Measurements from ENCODE around the gene ITPA. TPM values are rescaled to one million over a fixed set of nuclear protein-coding genes. Genes with fewer than 3 reads are reported as not detected.

ITPA gene
- 40.2 TPM for polyA plus RNA-seq (2013)

DNA sequence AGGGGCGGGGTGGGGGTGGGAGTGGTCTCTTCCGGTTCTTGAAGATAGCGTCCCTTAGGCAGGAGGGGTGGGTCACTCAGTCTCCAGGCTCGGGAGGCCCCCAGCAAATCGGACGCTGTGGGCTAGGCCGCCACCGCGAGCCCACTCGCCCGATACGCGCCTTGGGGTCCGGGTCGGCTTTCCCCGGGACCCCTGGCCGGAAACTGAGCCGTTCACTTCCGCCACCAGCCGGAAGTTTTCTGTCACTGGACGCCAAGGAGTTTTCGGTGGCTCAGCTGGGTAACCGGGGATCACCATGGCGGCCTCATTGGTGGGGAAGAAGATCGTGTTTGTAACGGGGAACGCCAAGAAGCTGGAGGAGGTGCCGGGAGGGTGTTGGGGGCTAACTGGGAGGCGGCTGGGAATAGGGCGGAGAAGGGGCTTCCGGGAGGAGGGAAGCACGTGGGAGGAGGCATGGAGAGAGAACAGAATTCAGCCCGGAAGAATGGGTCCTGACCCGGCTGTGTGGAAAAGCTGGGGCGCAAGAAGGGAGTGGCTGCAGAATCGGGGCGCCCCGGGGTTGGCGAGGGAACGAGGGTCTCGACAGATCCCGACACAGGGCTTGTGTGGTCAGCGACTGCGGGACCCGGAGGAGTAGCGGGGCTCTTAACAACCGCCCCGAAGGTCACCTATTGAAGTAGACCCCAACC is at the start of gene ITPA:
Gene ITPA (plus strand): TSS at position 242 of the 689 bp plus-strand sequence. CDS start 54 bp downstream, at position 296.
- no peaks in the 10 kb centered on the region for H3K27me3 ChIP-seq (replicated peaks in 2 of 5; ENCODE audit: control insufficient read depth in 4 of 5, insufficient read depth in 5 of 5, low read length in 4 of 5)
- peak within 1 kb of the TSS; percentile 62 to 89 for H3K27ac ChIP-seq (ENCODE audit: insufficient read depth in 1 of 2, low read depth in 1 of 2, low read length in 2 of 2, poor library complexity in 1 of 2, severe bottlenecking in 2 of 2)
- peaks cover 0 to 14% (median 11%) of the 10 kb centered on the region in 4 experiments for H3K36me3 ChIP-seq (ENCODE audit: control insufficient read depth in 4 of 4, insufficient read depth in 4 of 4, low read length in 3 of 4)
- ChIA-PET POLR2A (interaction anchor here (0.5 kb wide), 1 partner anchor 10 kb away, joined by 3 read pairs; no protein-coding TSS in a partner anchor), CTCF (interaction anchor here (0.7 to 1.1 kb wide), 6 partner anchors 9 to 156 kb away, joined by 3 to 5 read pairs (median 4); no protein-coding TSS in a partner anchor)
- H3K4me1 ChIP-seq (ENCODE audit: control extremely low read depth in 1 of 4, control insufficient read depth in 4 of 4, insufficient read depth in 4 of 4, low read length in 3 of 4) = peaks cover 6 to 21% (median 18%) of the 10 kb centered on the region in 4 experiments
- under 1% methylated on average over 40 of the region's 48 CpGs for WGBS (ENCODE audit: insufficient coverage)
- peak; percentile 50 to 67 (median 60) for DNase-seq
- H3K9me3 ChIP-seq (ENCODE audit: control extremely low read depth in 1 of 5, control insufficient read depth in 4 of 5, insufficient read depth in 2 of 5, low read depth in 1 of 5, low read length in 4 of 5) = no peaks in the 10 kb centered on the region
- H3K4me3 ChIP-seq (ENCODE audit: control insufficient read depth in 1 of 7, extremely low read depth in 1 of 7, insufficient read depth in 4 of 7, low read depth in 2 of 7, low read length in 6 of 7) = peak within 1 kb of the TSS; percentile 85 to 98 (median 94)

DNA sequence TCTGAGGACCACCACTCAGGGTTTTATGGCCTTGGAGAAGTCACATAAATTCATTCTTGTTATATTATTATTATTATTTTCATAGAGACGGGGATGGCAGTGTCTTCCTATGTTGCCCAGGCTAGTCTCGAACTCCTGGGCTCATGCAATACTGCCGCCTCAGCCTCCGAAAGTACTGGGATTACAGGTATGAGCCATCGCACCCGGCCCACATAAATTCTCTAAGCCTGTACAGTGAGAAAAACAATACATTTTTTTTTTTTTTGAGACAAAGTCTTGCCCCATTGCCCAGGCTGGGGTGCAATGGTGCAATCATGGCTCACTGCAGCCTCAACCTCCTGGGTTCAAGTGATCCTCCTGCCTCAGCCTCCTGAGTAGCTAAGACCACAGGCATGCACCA is 48.9 kb upstream of the ITPA start:
- ChIA-PET POLR2A (no interaction called here), CTCF (interaction anchor here (1.0 to 2.3 kb wide), 5 partner anchors 9 to 23 kb away, joined by 3 to 7 read pairs (median 5); no protein-coding TSS in a partner anchor)
- H3K27me3 ChIP-seq (replicated peaks in 2 of 5; ENCODE audit: control insufficient read depth in 4 of 5, insufficient read depth in 5 of 5, low read length in 4 of 5) = no peaks in the 10 kb centered on the region
- H3K9me3 ChIP-seq (ENCODE audit: control extremely low read depth in 1 of 5, control insufficient read depth in 4 of 5, insufficient read depth in 2 of 5, low read depth in 1 of 5, low read length in 4 of 5) = no peaks in the 10 kb centered on the region
- DNase-seq = no peak
- H3K4me3 ChIP-seq (ENCODE audit: control insufficient read depth in 1 of 7, extremely low read depth in 1 of 7, insufficient read depth in 4 of 7, low read depth in 2 of 7, low read length in 6 of 7) = peak overlapping the region in 4 of 7 experiments; percentile 94 to 98 (median 96)
- peaks cover 11 to 41% (median 26%) of the 10 kb centered on the region in 4 experiments for H3K4me1 ChIP-seq (ENCODE audit: control extremely low read depth in 1 of 4, control insufficient read depth in 4 of 4, insufficient read depth in 4 of 4, low read length in 3 of 4)
- H3K36me3 ChIP-seq (ENCODE audit: control insufficient read depth in 4 of 4, insufficient read depth in 4 of 4, low read length in 3 of 4) = peaks cover 0 to 5% (median 0%) of the 10 kb centered on the region in 4 experiments
- H3K27ac ChIP-seq (ENCODE audit: insufficient read depth in 1 of 2, low read depth in 1 of 2, low read length in 2 of 2, poor library complexity in 1 of 2, severe bottlenecking in 2 of 2) = peak overlapping the region in 1 of 2 experiments; percentile 97
- 94% methylated on average over 5 of the region's 6 CpGs for WGBS (ENCODE audit: insufficient coverage)

DNA sequence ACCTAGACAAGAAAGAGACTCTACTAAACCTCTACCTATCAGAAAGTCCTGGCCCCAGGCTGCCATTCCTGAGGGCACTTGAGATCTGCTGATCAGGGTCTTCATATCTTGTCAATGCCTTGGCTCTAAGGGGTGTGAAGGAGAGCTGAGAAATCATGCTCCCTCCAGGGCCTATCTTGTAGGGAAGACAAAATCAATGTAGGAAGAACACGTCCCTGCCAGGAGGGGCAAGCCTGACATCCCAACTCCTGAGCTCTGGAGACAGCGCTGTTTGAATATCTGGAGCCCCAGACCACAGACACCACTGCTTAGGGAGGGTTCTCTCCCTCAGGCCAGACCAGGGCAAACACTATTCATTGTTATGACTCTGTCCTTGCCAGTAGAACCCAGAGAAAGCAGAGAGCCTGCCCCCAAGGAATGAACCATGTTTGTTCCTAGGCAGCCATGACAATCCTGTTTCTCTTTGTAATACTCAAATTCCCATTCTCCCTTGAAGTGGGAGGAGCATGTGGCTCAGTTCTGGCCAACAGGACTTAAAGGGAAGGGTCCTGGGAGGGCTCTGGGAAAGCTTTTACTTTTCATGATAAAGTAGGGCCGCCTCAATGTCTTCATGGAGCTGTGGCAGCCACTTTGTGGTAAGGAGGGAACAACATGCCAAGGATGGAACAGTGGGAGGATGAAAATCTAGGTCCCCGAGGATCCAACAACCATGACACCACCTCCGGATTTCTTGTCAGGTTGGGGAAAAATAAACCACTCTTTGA is 47.8 kb upstream of the ITPA start:
- WGBS (ENCODE audit: insufficient coverage) = 92% methylated on average over 5 of the region's 5 CpGs

DNA sequence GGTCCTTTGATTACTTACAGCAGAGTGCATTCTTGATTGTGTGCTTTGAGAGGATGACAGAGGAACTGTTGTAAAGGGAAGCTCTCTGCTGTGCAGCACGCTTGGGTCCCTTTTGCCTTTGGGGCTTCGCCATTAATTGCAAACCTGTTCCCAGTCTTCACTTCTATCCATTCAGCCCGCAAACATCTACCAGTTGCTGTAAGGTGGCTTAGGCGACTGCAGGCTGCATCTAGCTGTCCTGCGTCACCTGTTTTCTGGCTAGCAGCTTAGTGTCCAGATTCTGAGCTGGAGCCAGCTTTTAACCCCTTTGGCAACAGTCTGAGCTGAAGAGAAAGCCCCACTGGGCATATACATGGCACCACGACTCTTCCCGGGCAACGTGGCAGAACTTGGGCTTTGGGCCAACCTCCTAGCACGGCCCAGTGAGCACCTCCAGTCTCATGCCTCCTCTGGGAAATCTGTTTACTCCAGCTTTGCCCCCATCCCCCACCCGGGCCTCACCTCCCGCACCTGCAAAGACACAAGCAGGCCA is 47.2 kb upstream of the ITPA start:
- 83% methylated on average over 9 of the region's 11 CpGs for WGBS (ENCODE audit: insufficient coverage)
- Histone ChIP-seq H3K4me3 (ENCODE audit: control insufficient read depth in 1 of 7, extremely low read depth in 1 of 7, insufficient read depth in 4 of 7, low read depth in 2 of 7, low read length in 6 of 7) (no peak overlapping the region), H3K27me3 (replicated peaks in 2 of 5; ENCODE audit: control insufficient read depth in 4 of 5, insufficient read depth in 5 of 5, low read length in 4 of 5) (peaks cover 0 to 3% (median 0%) of the 10 kb centered on the region in 5 experiments), H3K27ac (ENCODE audit: insufficient read depth in 1 of 2, low read depth in 1 of 2, low read length in 2 of 2, poor library complexity in 1 of 2, severe bottlenecking in 2 of 2) (no peak overlapping the region), H3K36me3 (ENCODE audit: control insufficient read depth in 4 of 4, insufficient read depth in 4 of 4, low read length in 3 of 4) (no peaks in the 10 kb centered on the region), H3K4me1 (ENCODE audit: control extremely low read depth in 1 of 4, control insufficient read depth in 4 of 4, insufficient read depth in 4 of 4, low read length in 3 of 4) (peaks cover 8 to 38% (median 21%) of the 10 kb centered on the region in 4 experiments), H3K9me3 (ENCODE audit: control extremely low read depth in 1 of 5, control insufficient read depth in 4 of 5, insufficient read depth in 2 of 5, low read depth in 1 of 5, low read length in 4 of 5) (no peaks in the 10 kb centered on the region)
- DNase-seq = no peak
- ChIA-PET POLR2A (interaction anchor here (0.9 to 1.4 kb wide), 3 partner anchors 10 to 90 kb away, joined by 3 read pairs; partner anchors contain the start of gene OXT), CTCF (interaction anchor here (0.6 to 2.3 kb wide), 6 partner anchors 9 to 109 kb away, joined by 3 to 10 read pairs (median 5); no protein-coding TSS in a partner anchor)

More for the DNA sequence above, 47.8 kb upstream of the ITPA start:
- Histone ChIP-seq H3K4me1 (ENCODE audit: control extremely low read depth in 1 of 4, control insufficient read depth in 4 of 4, insufficient read depth in 4 of 4, low read length in 3 of 4) (peaks cover 11 to 45% (median 27%) of the 10 kb centered on the region in 4 experiments), H3K36me3 (ENCODE audit: control insufficient read depth in 4 of 4, insufficient read depth in 4 of 4, low read length in 3 of 4) (peaks cover 0 to 2% (median 0%) of the 10 kb centered on the region in 4 experiments), H3K9me3 (ENCODE audit: control extremely low read depth in 1 of 5, control insufficient read depth in 4 of 5, insufficient read depth in 2 of 5, low read depth in 1 of 5, low read length in 4 of 5) (no peaks in the 10 kb centered on the region), H3K27me3 (replicated peaks in 2 of 5; ENCODE audit: control insufficient read depth in 4 of 5, insufficient read depth in 5 of 5, low read length in 4 of 5) (no peaks in the 10 kb centered on the region), H3K4me3 (ENCODE audit: control insufficient read depth in 1 of 7, extremely low read depth in 1 of 7, insufficient read depth in 4 of 7, low read depth in 2 of 7, low read length in 6 of 7) (no peak overlapping the region), H3K27ac (ENCODE audit: insufficient read depth in 1 of 2, low read depth in 1 of 2, low read length in 2 of 2, poor library complexity in 1 of 2, severe bottlenecking in 2 of 2) (no peak overlapping the region)
- ChIA-PET POLR2A (interaction anchor here (1.4 kb wide), 1 partner anchor 10 kb away, joined by 3 read pairs; no protein-coding TSS in a partner anchor), CTCF (interaction anchor here (0.7 to 2.3 kb wide), 6 partner anchors 9 to 108 kb away, joined by 3 to 10 read pairs (median 5); no protein-coding TSS in a partner anchor)
- no peak for DNase-seq

DNA sequence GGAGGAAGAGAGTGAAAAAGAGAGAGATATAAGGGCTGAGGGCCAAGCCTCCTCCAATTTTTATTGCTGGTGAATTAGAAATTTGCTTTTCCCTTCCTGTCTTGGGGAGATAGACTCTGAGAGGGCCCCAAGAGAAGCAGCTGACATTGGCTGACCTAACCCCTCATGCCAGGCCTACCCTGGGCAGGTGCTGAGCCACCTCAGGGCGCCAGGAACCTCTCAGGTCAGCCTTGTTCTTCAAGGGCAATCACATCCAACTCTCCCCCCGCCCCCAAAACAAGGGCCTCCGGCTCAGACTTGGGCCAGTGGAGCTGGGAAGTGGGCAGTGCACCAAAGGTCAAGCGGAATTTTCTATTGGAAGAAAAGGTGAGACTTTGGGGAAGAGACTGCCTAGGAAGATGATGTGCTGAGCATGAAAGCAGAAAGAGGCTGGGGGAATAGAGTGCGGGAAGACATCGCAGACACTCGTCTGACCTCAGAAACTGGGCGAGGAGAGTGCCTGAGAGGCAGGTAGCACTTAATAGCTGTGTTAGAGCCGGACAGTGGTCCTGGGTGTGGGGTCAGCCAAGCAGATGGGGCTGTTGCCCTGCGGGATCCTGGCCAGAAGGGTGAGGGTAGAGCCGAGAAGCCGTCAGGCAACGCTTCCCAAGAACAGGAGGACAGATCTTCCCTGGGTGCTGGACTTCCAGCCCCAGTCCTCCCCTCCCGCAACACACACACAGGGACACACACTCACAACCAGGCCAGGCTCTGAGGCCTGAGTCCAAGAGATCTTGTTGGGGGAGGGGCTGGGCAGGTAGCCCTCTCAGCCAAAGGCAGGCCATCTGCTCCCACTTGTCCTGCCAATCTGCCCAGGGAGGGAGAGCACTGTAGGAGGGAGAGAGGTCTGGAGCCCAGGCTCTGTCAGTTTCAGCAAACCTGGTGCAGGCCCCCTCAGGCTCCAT is 45.9 kb upstream of the ITPA start:
- H3K4me3 ChIP-seq (ENCODE audit: control insufficient read depth in 1 of 7, extremely low read depth in 1 of 7, insufficient read depth in 4 of 7, low read depth in 2 of 7, low read length in 6 of 7) = no peak overlapping the region
- DNase-seq = no peak
- CTCF ChIA-PET = interaction anchor here (0.9 to 2.1 kb wide), 5 partner anchors 8 to 110 kb away, joined by 3 to 10 read pairs (median 3); no protein-coding TSS in a partner anchor
- POLR2A ChIA-PET = interaction anchor here (0.9 to 1.1 kb wide), 2 partner anchors 84 to 92 kb away, joined by 3 read pairs; partner anchors contain the start of gene OXT
- H3K36me3 ChIP-seq (ENCODE audit: control insufficient read depth in 4 of 4, insufficient read depth in 4 of 4, low read length in 3 of 4) = no peaks in the 10 kb centered on the region
- peaks cover 0 to 15% (median 8%) of the 10 kb centered on the region in 5 experiments for H3K27me3 ChIP-seq (replicated peaks in 2 of 5; ENCODE audit: control insufficient read depth in 4 of 5, insufficient read depth in 5 of 5, low read length in 4 of 5)
- no peak overlapping the region for H3K27ac ChIP-seq (ENCODE audit: insufficient read depth in 1 of 2, low read depth in 1 of 2, low read length in 2 of 2, poor library complexity in 1 of 2, severe bottlenecking in 2 of 2)
- H3K9me3 ChIP-seq (ENCODE audit: control extremely low read depth in 1 of 5, control insufficient read depth in 4 of 5, insufficient read depth in 2 of 5, low read depth in 1 of 5, low read length in 4 of 5) = no peaks in the 10 kb centered on the region
- WGBS (ENCODE audit: insufficient coverage) = 95% methylated on average over 9 of the region's 14 CpGs
- peaks cover 4 to 35% (median 15%) of the 10 kb centered on the region in 4 experiments for H3K4me1 ChIP-seq (ENCODE audit: control extremely low read depth in 1 of 4, control insufficient read depth in 4 of 4, insufficient read depth in 4 of 4, low read length in 3 of 4)

All from common myeloid progenitor, CD34-positive (primary cell).